HEK293 (cell line): ENCODE data around the gene SNAPC2.

Source experiments
- FEZF1 ChIP-seq: fragments of 450-650 bp; formaldehyde crosslinking; IDR thresholded peaks from 2 replicates; pipeline ENCODE4 v1.5.1; 2016; ENCODE audit warnings: missing biosample characterization, missing genetic modification characterization
- GLIS1 ChIP-seq: fragments of 450-650 bp; formaldehyde crosslinking; IDR thresholded peaks from 2 replicates; pipeline ENCODE4 v1.5.1; 2016; ENCODE audit warnings: missing biosample characterization, missing genetic modification characterization
- GLIS2 ChIP-seq: fragments of 450-650 bp; formaldehyde crosslinking; IDR thresholded peaks from 2 replicates; pipeline ENCODE4 v1.5.1; 2016; ENCODE audit warnings: missing biosample characterization, missing genetic modification characterization
- IKZF3 ChIP-seq: fragments of 450-650 bp; IDR thresholded peaks from 2 replicates; pipeline ENCODE4 v1.5.0; 2018; ENCODE audit warnings: missing biosample characterization, mild to moderate bottlenecking, missing genetic modification characterization, moderate library complexity
- KLF10 ChIP-seq: fragments of 450-650 bp; IDR thresholded peaks from 2 replicates; pipeline ENCODE4 v1.5.1; 2018; ENCODE audit warnings: missing biosample characterization, mild to moderate bottlenecking, missing genetic modification characterization
- KLF8 ChIP-seq: fragments of 450-650 bp; formaldehyde crosslinking; IDR thresholded peaks from 2 replicates; pipeline ENCODE4 v1.5.1; 2016; ENCODE audit warnings: missing biosample characterization, missing genetic modification characterization
- SP7 ChIP-seq: fragments of 450-650 bp; formaldehyde crosslinking; IDR thresholded peaks from 2 replicates; pipeline ENCODE4 v1.5.1; 2016; ENCODE audit warnings: missing biosample characterization, missing genetic modification characterization
- ZBTB6 ChIP-seq: fragments of 450-650 bp; formaldehyde crosslinking; IDR thresholded peaks from 2 replicates; pipeline ENCODE4 v1.5.1; 2017; ENCODE audit warnings: missing biosample characterization, missing genetic modification characterization
- ZBTB8A ChIP-seq: fragments of 450-650 bp; formaldehyde crosslinking; IDR thresholded peaks from 2 replicates; pipeline ENCODE4 v1.5.1; 2016; ENCODE audit warnings: missing biosample characterization, missing genetic modification characterization
- ZFHX2 ChIP-seq: fragments of 450-650 bp; formaldehyde crosslinking; conservative IDR thresholded peaks from 2 replicates; pipeline ENCODE4 v1.5.1; 2016; ENCODE audit warnings: missing biosample characterization, missing genetic modification characterization
- ZFP3 ChIP-seq: fragments of 450-650 bp; formaldehyde crosslinking; IDR thresholded peaks from 2 replicates; pipeline ENCODE4 v1.5.1; 2016; ENCODE audit warnings: low read depth, missing biosample characterization, missing genetic modification characterization
- ZFP37 ChIP-seq: fragments of 450-650 bp; formaldehyde crosslinking; IDR thresholded peaks from 2 replicates; pipeline ENCODE4 v1.5.1; 2016; ENCODE audit warnings: missing biosample characterization, missing genetic modification characterization
- ZFP41 ChIP-seq: fragments of 450-650 bp; formaldehyde crosslinking; IDR thresholded peaks from 2 replicates; pipeline ENCODE4 v1.5.1; 2016; ENCODE audit warnings: missing biosample characterization, missing genetic modification characterization, borderline replicate concordance
- ZIC2 ChIP-seq: fragments of 450-650 bp; formaldehyde crosslinking; IDR thresholded peaks from 2 replicates; pipeline ENCODE4 v1.5.1; 2016; ENCODE audit warnings: missing biosample characterization, missing genetic modification characterization
- ZNF157 ChIP-seq: fragments of 450-650 bp; formaldehyde crosslinking; IDR thresholded peaks from 2 replicates; pipeline ENCODE4 v1.5.1; 2016; ENCODE audit warnings: missing biosample characterization, missing genetic modification characterization
- ZNF311 ChIP-seq: fragments of 450-650 bp; formaldehyde crosslinking; IDR thresholded peaks from 2 replicates; pipeline ENCODE4 v1.5.1; 2017; ENCODE audit warnings: missing biosample characterization, missing genetic modification characterization, borderline replicate concordance
- ZNF398 ChIP-seq: fragments of 450-650 bp; formaldehyde crosslinking; IDR thresholded peaks from 2 replicates; pipeline ENCODE4 v1.5.1; 2017; ENCODE audit warnings: missing biosample characterization, missing genetic modification characterization
- ZNF514 ChIP-seq: fragments of 450-650 bp; formaldehyde crosslinking; IDR thresholded peaks from 2 replicates; pipeline ENCODE4 v1.5.1; 2016; ENCODE audit warnings: missing biosample characterization, missing genetic modification characterization
- ZNF561 ChIP-seq: fragments of 450-650 bp; IDR thresholded peaks from 2 replicates; pipeline ENCODE4 v1.5.1; 2018; ENCODE audit warnings: missing biosample characterization, missing genetic modification characterization, borderline replicate concordance
- ZNF600 ChIP-seq: fragments of 450-650 bp; formaldehyde crosslinking; IDR thresholded peaks from 2 replicates; pipeline ENCODE4 v1.5.1; 2016; ENCODE audit warnings: missing biosample characterization, missing genetic modification characterization
- ZNF610 ChIP-seq: fragments of 450-650 bp; formaldehyde crosslinking; IDR thresholded peaks from 2 replicates; pipeline ENCODE4 v1.5.1; 2016; ENCODE audit warnings: missing biosample characterization, missing genetic modification characterization, borderline replicate concordance
- ZNF626 ChIP-seq: fragments of 450-650 bp; sonication (Bioruptor Pico); formaldehyde crosslinking; IDR thresholded peaks from 2 replicates; pipeline ENCODE4 v1.5.1; 2018; ENCODE audit warnings: missing biosample characterization, missing genetic modification characterization, inconsistent platforms
- ZNF629 ChIP-seq: fragments of 450-650 bp; formaldehyde crosslinking; IDR thresholded peaks from 2 replicates; pipeline ENCODE4 v1.5.1; 2017; ENCODE audit warnings: missing biosample characterization, missing genetic modification characterization
- ZNF707 ChIP-seq: fragments of 450-650 bp; formaldehyde crosslinking; IDR thresholded peaks from 2 replicates; pipeline ENCODE4 v1.5.1; 2016; ENCODE audit warnings: missing biosample characterization, missing genetic modification characterization
- ZNF837 ChIP-seq: fragments of 450-650 bp; formaldehyde crosslinking; IDR thresholded peaks from 2 replicates; pipeline ENCODE4 v1.5.1; 2016; ENCODE audit warnings: missing biosample characterization, missing genetic modification characterization
- TF ChIP-seq, protein P1 (sequence below): fragments of 450-650 bp; formaldehyde crosslinking; conservative IDR thresholded peaks from 2 replicates; pipeline ENCODE4 v1.5.1; 2016; ENCODE audit warnings: low read depth, missing biosample characterization, missing genetic modification characterization
- TF ChIP-seq, protein P2 (sequence below): fragments of 450-650 bp; formaldehyde crosslinking; IDR thresholded peaks from 2 replicates; pipeline ENCODE4 v1.5.1; 2016; ENCODE audit warnings: missing biosample characterization, missing genetic modification characterization
- TF ChIP-seq, protein P3 (sequence below): fragments of 450-650 bp; formaldehyde crosslinking; IDR thresholded peaks from 2 replicates; pipeline ENCODE4 v1.5.1; 2016; ENCODE audit warnings: missing biosample characterization, missing genetic modification characterization

Gene SNAPC2

DNA sequence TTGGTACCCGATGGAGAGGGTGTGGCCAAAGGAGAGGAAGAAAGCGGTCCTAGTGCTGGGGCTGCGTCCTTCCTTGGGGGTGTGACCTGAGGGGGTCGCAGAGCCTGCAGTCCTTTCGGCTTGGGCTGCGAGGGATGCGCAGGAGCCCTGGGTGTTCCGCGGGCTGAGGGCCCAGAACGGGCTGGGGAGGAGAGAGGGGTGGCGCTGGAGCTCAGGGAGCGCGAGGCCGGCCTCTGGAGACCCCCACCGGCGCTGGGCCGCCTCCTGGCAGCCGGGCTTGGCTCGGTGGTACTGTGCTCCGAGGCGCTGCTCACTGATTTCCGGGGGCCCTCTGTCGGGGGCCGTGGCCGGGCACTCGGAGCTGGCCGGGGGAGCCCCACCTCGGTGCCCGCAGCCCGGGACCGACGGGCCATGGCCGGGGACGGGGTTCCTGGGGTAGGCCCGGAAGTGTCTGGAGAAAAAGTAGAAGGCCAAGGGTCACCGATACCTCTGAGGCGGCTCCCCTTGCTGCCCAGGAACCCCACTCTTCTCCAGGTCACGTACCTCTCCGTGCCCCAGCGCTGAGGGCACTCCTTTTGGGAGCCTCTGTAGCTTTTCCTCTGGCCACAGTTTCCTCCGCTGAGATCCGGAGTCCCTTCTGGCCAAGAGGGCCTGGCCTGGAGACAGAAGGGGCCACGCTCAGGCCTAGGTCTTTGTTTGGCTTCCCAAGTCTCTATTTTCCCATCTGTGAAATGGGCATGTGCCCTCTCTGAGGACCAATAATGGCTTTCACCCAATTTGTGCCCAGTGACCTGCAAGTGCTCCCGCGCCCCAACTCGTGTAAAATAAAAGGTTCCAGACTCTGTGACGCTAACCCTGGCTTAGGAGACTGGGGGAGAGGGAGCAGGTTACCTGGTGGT is 47.6 kb upstream of the SNAPC2 start (continued):
- TF ChIP-seq ZNF398 (0 out of 2 replicates have a peak, but pooled peaks have one; percentile 1), FEZF1 (no peak), ZBTB8A (tag by site-specific recombination) (peak; percentile 69), ZFP41 (tag by site-specific recombination) (no peak), ZBTB6 (tag by site-specific recombination) (peak; percentile 62; the same call in 1 of the 2 replicates), SP7 (tag by site-specific recombination) (no peak), KLF8 (tag by site-specific recombination) (peak; percentile 54; the same call in 1 of the 2 replicates), ZIC2 (tag by site-specific recombination) (no peak), ZNF626 (no peak), GLIS1 (tag by site-specific recombination) (peak; percentile 55), ZNF610 (tag by site-specific recombination) (no peak), KLF10 (tag by site-specific recombination) (peak; percentile 78; the same call in 1 of the 2 replicates), IKZF3 (tag by site-specific recombination) (0 out of 2 replicates have a peak, but pooled peaks have one; percentile 9), GLIS2 (tag by site-specific recombination) (peak; percentile 95), ZNF600 (tag by site-specific recombination) (peak; percentile 31; the same call in 1 of the 2 replicates), ZNF311 (no peak), ZNF157 (tag by site-specific recombination) (no peak), ZNF629 (no peak), ZFHX2 (tag by site-specific recombination) (no peak), ZNF837 (tag by site-specific recombination) (no peak), ZFP37 (tag by site-specific recombination) (no peak), ZNF707 (no peak), ZNF561 (0 out of 2 replicates have a peak, but pooled peaks have one; percentile 24), ZNF514 (tag by site-specific recombination) (no peak), ZFP3 (peak; percentile 79)
- TF ChIP-seq, protein P1, sequence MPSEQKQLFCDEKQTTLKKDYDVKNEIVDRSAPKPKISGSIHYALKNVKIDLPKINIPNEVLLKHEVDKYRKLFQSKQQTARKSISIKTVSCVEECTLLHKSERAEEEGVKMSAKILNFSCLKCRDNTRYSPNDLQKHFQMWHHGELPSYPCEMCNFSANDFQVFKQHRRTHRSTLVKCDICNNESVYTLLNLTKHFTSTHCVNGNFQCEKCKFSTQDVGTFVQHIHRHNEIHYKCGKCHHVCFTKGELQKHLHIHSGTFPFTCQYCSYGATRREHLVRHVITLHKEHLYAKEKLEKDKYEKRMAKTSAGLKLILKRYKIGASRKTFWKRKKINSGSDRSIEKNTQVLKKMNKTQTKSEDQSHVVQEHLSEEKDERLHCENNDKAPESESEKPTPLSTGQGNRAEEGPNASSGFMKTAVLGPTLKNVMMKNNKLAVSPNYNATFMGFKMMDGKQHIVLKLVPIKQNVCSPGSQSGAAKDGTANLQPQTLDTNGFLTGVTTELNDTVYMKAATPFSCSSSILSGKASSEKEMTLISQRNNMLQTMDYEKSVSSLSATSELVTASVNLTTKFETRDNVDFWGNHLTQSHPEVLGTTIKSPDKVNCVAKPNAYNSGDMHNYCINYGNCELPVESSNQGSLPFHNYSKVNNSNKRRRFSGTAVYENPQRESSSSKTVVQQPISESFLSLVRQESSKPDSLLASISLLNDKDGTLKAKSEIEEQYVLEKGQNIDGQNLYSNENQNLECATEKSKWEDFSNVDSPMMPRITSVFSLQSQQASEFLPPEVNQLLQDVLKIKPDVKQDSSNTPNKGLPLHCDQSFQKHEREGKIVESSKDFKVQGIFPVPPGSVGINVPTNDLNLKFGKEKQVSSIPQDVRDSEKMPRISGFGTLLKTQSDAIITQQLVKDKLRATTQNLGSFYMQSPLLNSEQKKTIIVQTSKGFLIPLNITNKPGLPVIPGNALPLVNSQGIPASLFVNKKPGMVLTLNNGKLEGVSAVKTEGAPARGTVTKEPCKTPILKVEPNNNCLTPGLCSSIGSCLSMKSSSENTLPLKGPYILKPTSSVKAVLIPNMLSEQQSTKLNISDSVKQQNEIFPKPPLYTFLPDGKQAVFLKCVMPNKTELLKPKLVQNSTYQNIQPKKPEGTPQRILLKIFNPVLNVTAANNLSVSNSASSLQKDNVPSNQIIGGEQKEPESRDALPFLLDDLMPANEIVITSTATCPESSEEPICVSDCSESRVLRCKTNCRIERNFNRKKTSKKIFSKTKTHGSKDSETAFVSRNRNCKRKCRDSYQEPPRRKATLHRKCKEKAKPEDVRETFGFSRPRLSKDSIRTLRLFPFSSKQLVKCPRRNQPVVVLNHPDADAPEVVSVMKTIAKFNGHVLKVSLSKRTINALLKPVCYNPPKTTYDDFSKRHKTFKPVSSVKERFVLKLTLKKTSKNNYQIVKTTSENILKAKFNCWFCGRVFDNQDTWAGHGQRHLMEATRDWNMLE (tag by site-specific recombination) = no peak
- TF ChIP-seq, protein P2, sequence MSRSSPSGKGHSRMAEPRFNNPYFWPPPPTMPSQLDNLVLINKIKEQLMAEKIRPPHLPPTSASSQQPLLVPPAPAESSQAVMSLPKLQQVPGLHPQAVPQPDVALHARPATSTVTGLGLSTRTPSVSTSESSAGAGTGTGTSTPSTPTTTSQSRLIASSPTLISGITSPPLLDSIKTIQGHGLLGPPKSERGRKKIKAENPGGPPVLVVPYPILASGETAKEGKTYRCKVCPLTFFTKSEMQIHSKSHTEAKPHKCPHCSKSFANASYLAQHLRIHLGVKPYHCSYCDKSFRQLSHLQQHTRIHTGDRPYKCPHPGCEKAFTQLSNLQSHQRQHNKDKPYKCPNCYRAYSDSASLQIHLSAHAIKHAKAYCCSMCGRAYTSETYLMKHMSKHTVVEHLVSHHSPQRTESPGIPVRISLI (tag by site-specific recombination) = no peak
- TF ChIP-seq, protein P3, sequence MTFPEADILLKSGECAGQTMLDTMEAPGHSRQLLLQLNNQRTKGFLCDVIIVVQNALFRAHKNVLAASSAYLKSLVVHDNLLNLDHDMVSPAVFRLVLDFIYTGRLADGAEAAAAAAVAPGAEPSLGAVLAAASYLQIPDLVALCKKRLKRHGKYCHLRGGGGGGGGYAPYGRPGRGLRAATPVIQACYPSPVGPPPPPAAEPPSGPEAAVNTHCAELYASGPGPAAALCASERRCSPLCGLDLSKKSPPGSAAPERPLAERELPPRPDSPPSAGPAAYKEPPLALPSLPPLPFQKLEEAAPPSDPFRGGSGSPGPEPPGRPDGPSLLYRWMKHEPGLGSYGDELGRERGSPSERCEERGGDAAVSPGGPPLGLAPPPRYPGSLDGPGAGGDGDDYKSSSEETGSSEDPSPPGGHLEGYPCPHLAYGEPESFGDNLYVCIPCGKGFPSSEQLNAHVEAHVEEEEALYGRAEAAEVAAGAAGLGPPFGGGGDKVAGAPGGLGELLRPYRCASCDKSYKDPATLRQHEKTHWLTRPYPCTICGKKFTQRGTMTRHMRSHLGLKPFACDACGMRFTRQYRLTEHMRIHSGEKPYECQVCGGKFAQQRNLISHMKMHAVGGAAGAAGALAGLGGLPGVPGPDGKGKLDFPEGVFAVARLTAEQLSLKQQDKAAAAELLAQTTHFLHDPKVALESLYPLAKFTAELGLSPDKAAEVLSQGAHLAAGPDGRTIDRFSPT (tag by site-specific recombination) = peak; percentile 71
